Hepatocyte (in vitro differentiated cells): ENCODE results near the gene GUK1. TPM values are rescaled to one million over a fixed set of nuclear protein-coding genes. Genes with fewer than 3 reads are reported as not detected.

Experiments
- DNase-seq: peaks from one replicate; pipeline ENCODE4 v3.0.0-alpha.2; 2016; ENCODE audit warnings: low spot score
- H2AFZ ChIP-seq: fragments of 200-600 bp; sonication (generic); 2 replicates; pipeline ENCODE4 v1.6.0; 2016; ENCODE audit warnings: antibody characterized with exemption, mild to moderate bottlenecking
- H3K27ac ChIP-seq: fragments of 200-600 bp; sonication (generic); 2 replicates; pipeline ENCODE4 v1.5.1; 2016; ENCODE audit warnings: mild to moderate bottlenecking
- H3K27me3 ChIP-seq: fragments of 200-600 bp; sonication (generic); 2 replicates; pipeline ENCODE4 v1.6.1; 2016
- H3K36me3 ChIP-seq: fragments of 200-600 bp; sonication (generic); replicated peaks from 2 replicates; pipeline ENCODE4 v1.5.1; 2016; ENCODE audit warnings: low read depth; ENCODE audit not compliant: insufficient read depth
- H3K4me1 ChIP-seq: fragments of 200-600 bp; sonication (generic); 2 replicates; pipeline ENCODE4 v1.5.1; 2016; ENCODE audit warnings: mild to moderate bottlenecking, moderate library complexity; ENCODE audit not compliant: insufficient read depth
- H3K4me2 ChIP-seq: fragments of 200-600 bp; sonication (generic); 2 replicates; pipeline ENCODE4 v1.6.0; 2016
- H3K4me3 ChIP-seq: fragments of 200-600 bp; sonication (generic); 2 replicates; pipeline ENCODE4 v1.5.1; 2016; ENCODE audit warnings: mild to moderate bottlenecking
- H3K79me2 ChIP-seq: fragments of 200-600 bp; sonication (generic); 2 replicates; pipeline ENCODE4 v1.6.0; 2017; ENCODE audit warnings: mild to moderate bottlenecking
- H3K9me2 ChIP-seq: fragments of 200-600 bp; sonication (generic); replicated peaks from 2 replicates; pipeline ENCODE4 v1.6.0; 2017; ENCODE audit warnings: mild to moderate bottlenecking; ENCODE audit not compliant: insufficient read depth
- H3K9me3 ChIP-seq: fragments of 200-600 bp; sonication (generic); 2 replicates; pipeline ENCODE4 v1.5.1; 2016; ENCODE audit warnings: low read depth, mild to moderate bottlenecking
- H4K20me1 ChIP-seq: fragments of 200-600 bp; sonication (generic); 2 replicates; pipeline ENCODE4 v1.6.0; 2016; ENCODE audit warnings: mild to moderate bottlenecking; ENCODE audit not compliant: insufficient read depth, poor library complexity, severe bottlenecking
- CTCF ChIP-seq: fragments of 200-600 bp; sonication (generic); IDR thresholded peaks from 2 replicates; pipeline ENCODE4 v1.5.1; 2016; ENCODE audit warnings: antibody characterized with exemption, mild to moderate bottlenecking; ENCODE audit not compliant: poor library complexity
- EZH2 ChIP-seq: fragments of 200-600 bp; sonication (generic); IDR thresholded peaks from 2 replicates; pipeline ENCODE4 v1.6.1; 2016; ENCODE audit warnings: antibody characterized with exemption, mild to moderate bottlenecking, borderline replicate concordance
- EZH2phosphoT487 ChIP-seq: fragments of 200-600 bp; sonication (generic); IDR thresholded peaks from one replicate; pipeline ENCODE4 v1.6.1; 2018; ENCODE audit warnings: antibody characterized with exemption, mild to moderate bottlenecking, low read depth, moderate library complexity; ENCODE audit not compliant: unreplicated experiment, severe bottlenecking
- WGBS: methylation state at CpG from one replicate; pipeline ENCODE4 v1.1.6; 2016; ENCODE audit warnings: low lambda C conversion rate; ENCODE audit errors: missing lambda C conversion rate; 5-methylcytosine and 5-hydroxymethylcytosine counted together
- polyA plus RNA-seq: library from polyadenylated mRNA; unstranded; fragments of >200 nt; fragmentation: Nextera tagmentation; extraction: Ambion mirVana; gene quantifications from 2 replicates; pipeline ENCODE4 v1.2.1, GENCODE V29; 2016
- total RNA-seq: library from RNA; depleted of rRNA; stranded (reverse); fragments of >200 nt; gene quantifications from 2 replicates; pipeline ENCODE4 v1.2.3, GENCODE V29; 2014

GUK1 gene
- total and polyA plus RNA-seq, 2 experiments from 2014 or later: 158 to 368 TPM

GRCh38 chr1:228176461-228177182, 36.5 kb downstream of the GUK1 start:
- 95% methylated on average over 19 of the region's 19 CpGs for WGBS
- Histone ChIP-seq H3K79me2 (peaks cover 5% of the 10 kb centered on the region), H3K4me3 (no peak overlapping the region), H3K27me3 (no peaks in the 10 kb centered on the region), H3K27ac (no peak overlapping the region), H4K20me1 (no peaks in the 10 kb centered on the region), H2AFZ (no peak overlapping the region), H3K4me1 (no peaks in the 10 kb centered on the region), H3K9me3 (no peaks in the 10 kb centered on the region), H3K4me2 (no peak overlapping the region), H3K9me2 (no peaks in the 10 kb centered on the region), H3K36me3 (no peaks in the 10 kb centered on the region)
- TF ChIP-seq CTCF (no peak), EZH2 (no peak), EZH2phosphoT487 (no peak)
- DNase-seq: no peak

DNA sequence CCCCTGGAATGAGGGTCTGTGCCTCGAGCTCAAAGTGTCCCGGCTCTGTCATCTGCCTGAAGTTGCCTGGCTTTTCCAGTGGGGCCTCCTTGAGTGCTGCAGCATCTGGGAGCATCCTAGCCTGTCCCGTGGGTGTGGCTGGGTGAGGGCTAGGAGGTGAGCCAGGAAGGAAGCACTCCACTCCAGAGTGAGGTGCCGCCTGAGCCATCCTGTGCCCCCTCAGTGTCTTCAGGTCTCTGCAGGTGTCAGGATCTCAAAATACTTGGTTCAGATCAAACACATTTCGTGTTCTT, 37.0 kb downstream of the GUK1 start:
- Histone ChIP-seq H3K36me3 (no peaks in the 10 kb centered on the region), H4K20me1 (no peaks in the 10 kb centered on the region), H3K4me3 (no peak overlapping the region), H3K27me3 (no peaks in the 10 kb centered on the region), H3K4me1 (no peaks in the 10 kb centered on the region), H2AFZ (no peak overlapping the region), H3K79me2 (peaks cover 3% of the 10 kb centered on the region), H3K27ac (no peak overlapping the region), H3K9me2 (no peaks in the 10 kb centered on the region), H3K9me3 (no peaks in the 10 kb centered on the region), H3K4me2 (no peak overlapping the region)
- no peak for DNase-seq
- 95% methylated on average over 5 of the region's 5 CpGs for whole genome bisulfite sequencing
- TF ChIP-seq CTCF: no peak
- TF ChIP-seq EZH2: no peak
- no peak for TF ChIP-seq EZH2phosphoT487

DNA sequence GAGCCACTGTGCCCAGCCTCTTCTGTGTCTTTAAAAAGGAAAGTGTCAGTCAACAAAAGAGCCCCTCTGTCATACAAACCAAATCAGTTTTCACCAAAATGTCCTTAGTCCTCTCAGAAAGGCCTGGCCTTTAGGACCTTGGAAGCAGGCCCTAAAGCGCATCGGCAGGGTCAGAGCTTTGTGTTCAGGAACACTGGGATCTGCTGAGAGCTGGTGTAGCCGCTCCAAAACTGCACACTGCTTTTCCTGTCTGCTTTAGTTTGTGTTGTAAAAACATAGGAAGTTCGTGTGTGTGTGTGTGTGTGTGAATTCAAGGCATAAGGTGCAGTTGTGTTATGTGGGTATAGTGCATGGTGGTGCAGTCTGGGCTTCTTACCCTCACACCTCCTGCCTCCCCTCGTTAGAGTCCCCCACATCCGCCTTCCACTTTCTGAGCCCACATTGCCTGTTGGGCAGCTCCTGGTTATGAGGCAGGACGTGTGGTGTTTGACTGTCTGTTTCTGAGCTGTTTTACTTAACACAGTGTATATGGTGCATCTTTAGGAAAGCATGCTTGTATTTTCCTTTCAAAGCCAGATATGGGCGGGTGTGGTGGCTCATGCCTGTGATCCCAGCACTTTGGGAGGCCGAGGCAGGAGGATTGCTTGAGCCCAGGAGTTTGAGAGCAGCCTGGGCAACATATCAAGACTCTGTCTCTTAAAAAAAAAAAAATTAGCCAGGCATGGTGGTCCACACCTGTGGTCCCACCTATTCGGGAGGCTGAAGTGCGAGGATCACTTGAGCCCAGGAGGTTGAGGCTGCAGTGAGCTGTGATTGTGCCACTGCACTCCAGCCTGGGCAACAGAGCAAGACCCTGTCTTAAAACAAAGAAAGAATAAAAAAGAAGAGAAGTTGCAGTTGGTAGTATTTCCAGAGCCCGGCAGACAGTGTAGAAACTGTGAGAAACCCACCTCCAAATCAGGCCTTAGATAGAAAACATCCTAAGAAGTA, 37.9 kb downstream of the GUK1 start:
- no peaks in the 10 kb centered on the region for H3K9me3 ChIP-seq
- peaks cover under 1% of the 10 kb centered on the region for H3K79me2 ChIP-seq
- no peak for TF ChIP-seq CTCF
- no peak for TF ChIP-seq EZH2phosphoT487
- no peak for TF ChIP-seq EZH2
- no peaks in the 10 kb centered on the region for H3K36me3 ChIP-seq
- no peaks in the 10 kb centered on the region for H3K4me1 ChIP-seq
- H3K27me3 ChIP-seq: no peaks in the 10 kb centered on the region
- H3K9me2 ChIP-seq: no peaks in the 10 kb centered on the region
- H3K27ac ChIP-seq: peak overlapping the region; percentile 22
- H3K4me2 ChIP-seq: no peak overlapping the region
- DNase-seq: no peak
- H2AFZ ChIP-seq: no peak overlapping the region
- H3K4me3 ChIP-seq: no peak overlapping the region
- 94% methylated on average over 12 of the region's 12 CpGs for WGBS
- no peaks in the 10 kb centered on the region for H4K20me1 ChIP-seq
